GM12878 (cell line): Measurements from ENCODE around the gene TMEM217. TPM values are rescaled to one million over a fixed set of nuclear protein-coding genes. Genes with fewer than 3 reads are reported as not detected.

Experiments used
- ATAC-seq: fragments of 200-7000 bp; cut with Tn5 transposase; 3 replicates; pipeline ENCODE4 v1.9.1; 2020; ENCODE audit warnings: mild to moderate bottlenecking, moderate library complexity
- BruUV-seq: library from RNA; stranded (reverse); fragments of 400-500 nt; replicated peaks from 2 replicates; lab custom pipeline; 2021; lab: Mats Ljungman, UMichigan
- CTCF ChIA-PET: fragments of 300-600 bp; sonication (Branson Sonifier 250); formaldehyde crosslinking; extraction: SDS; loops from one replicate; lab custom pipeline; 2021; ENCODE audit warnings: inconsistent platforms; lab: Yijun Ruan, JAX
- POLR2A ChIA-PET: fragments of 350-600 bp; formaldehyde crosslinking; extraction: SDS; loops from one replicate; lab custom pipeline; 2021; ENCODE audit warnings: inconsistent platforms; lab: Charles Lee
- RAD21 ChIA-PET: fragments of 300-600 bp; sonication (Branson Sonifier 250); formaldehyde crosslinking; loops from one replicate; lab custom pipeline; 2023; ENCODE audit warnings: antibody characterized with exemption; ENCODE audit not compliant: unreplicated experiment; lab: Charles Lee
- SMC1A ChIA-PET: fragments of 300-600 bp; sonication (Branson Sonifier 250); formaldehyde crosslinking; loops from one replicate; lab custom pipeline; 2023; ENCODE audit not compliant: unreplicated experiment, uncharacterized antibody; lab: Charles Lee
- DNase-seq: peaks from one replicate; pipeline ENCODE4 v3.0.0-alpha.2; 2011; ENCODE audit warnings: low read depth, low spot score
- FAIRE-seq: peaks from 3 replicates; lab custom pipeline; 2011; peaks lifted over from hg19 to GRCh38; lab: Jason Lieb, UNC
- H2AFZ ChIP-seq: 2 replicates; pipeline ENCODE4 v1.6.0; 2011; ENCODE audit warnings: low read depth, low read length, control low read depth; ENCODE audit not compliant: control insufficient read depth
- H3K27ac ChIP-seq: 2 replicates; pipeline ENCODE4 v1.5.1; 2011; ENCODE audit warnings: control low read depth; ENCODE audit not compliant: control insufficient read depth, insufficient read depth
- H3K27me3 ChIP-seq, 2 experiments: replicated peaks in 1 of 2; 2 replicates each; pipeline versions ENCODE4 v1.6.0 to v1.6.1; 2011; ENCODE audit warnings: low read length in 1 of 2; ENCODE audit not compliant: control insufficient read depth in 2 of 2, insufficient read depth in 2 of 2
- H3K36me3 ChIP-seq, 2 experiments: 2 replicates each; pipeline ENCODE4 v1.5.1; 2011; ENCODE audit warnings: low read length in 1 of 2; ENCODE audit not compliant: control insufficient read depth in 2 of 2, insufficient read depth in 2 of 2
- H3K4me1 ChIP-seq: 2 replicates; pipeline ENCODE4 v1.6.1; 2011; ENCODE audit warnings: mild to moderate bottlenecking, low read length, moderate library complexity, mixed read lengths; ENCODE audit not compliant: control insufficient read depth, insufficient read depth
- H3K4me2 ChIP-seq: 2 replicates; pipeline ENCODE4 v1.6.0; 2011; ENCODE audit warnings: control low read depth; ENCODE audit not compliant: control insufficient read depth, insufficient read depth
- H3K4me3 ChIP-seq: fragments of 200-600 bp; sonication (generic); 2 replicates; pipeline ENCODE4 v1.5.1; 2016
- H3K79me2 ChIP-seq: 2 replicates; pipeline ENCODE4 v1.6.0; 2011; ENCODE audit warnings: low read length; ENCODE audit not compliant: control insufficient read depth, insufficient read depth
- H3K9ac ChIP-seq: 2 replicates; pipeline ENCODE4 v1.8.0; 2011; ENCODE audit warnings: low read length, control low read depth, mixed read lengths; ENCODE audit not compliant: control insufficient read depth, insufficient read depth
- H3K9me3 ChIP-seq: replicated peaks from 3 replicates; pipeline ENCODE4 v1.5.1; 2011; ENCODE audit warnings: mild to moderate bottlenecking, low read length; ENCODE audit not compliant: control insufficient read depth, insufficient read depth
- H4K20me1 ChIP-seq: 2 replicates; pipeline ENCODE4 v1.6.0; 2011; ENCODE audit not compliant: control insufficient read depth, insufficient read depth
- BCL11A ChIP-seq: IDR thresholded peaks from 2 replicates; pipeline ENCODE4 v1.6.1; 2011; ENCODE audit warnings: low read depth, low read length
- CEBPB ChIP-seq, 2 experiments: fragments of 150-350 bp in 1 of 2; IDR thresholded peaks; 2 replicates each; pipeline ENCODE4 v1.6.1; 2012 to 2014; ENCODE audit warnings: low read depth in 2 of 2, low read length in 2 of 2, borderline replicate concordance in 1 of 2, inconsistent platforms in 1 of 2
- DPF2 ChIP-seq: fragments of 450-650 bp; IDR thresholded peaks from 2 replicates; pipeline ENCODE4 v1.6.1; 2017; ENCODE audit warnings: mild to moderate bottlenecking
- E4F1 ChIP-seq: fragments of 450-650 bp; IDR thresholded peaks from 2 replicates; pipeline ENCODE4 v1.6.1; 2018; ENCODE audit warnings: borderline replicate concordance, mild to moderate bottlenecking; ENCODE audit not compliant: partially characterized antibody
- EED ChIP-seq: sonication (generic); IDR thresholded peaks from 2 replicates; pipeline ENCODE4 v1.6.1; 2016; ENCODE audit warnings: antibody characterized with exemption, low read depth
- MEF2B ChIP-seq: fragments of 450-650 bp; IDR thresholded peaks from 2 replicates; pipeline ENCODE4 v1.6.1; 2018; ENCODE audit warnings: mild to moderate bottlenecking, moderate library complexity; ENCODE audit not compliant: partially characterized antibody, poor library complexity, severe bottlenecking
- NKRF ChIP-seq: fragments of 450-650 bp; conservative IDR thresholded peaks from 2 replicates; pipeline ENCODE4 v1.6.1; 2017; ENCODE audit warnings: mild to moderate bottlenecking, moderate library complexity
- NR2C2 ChIP-seq: IDR thresholded peaks from 2 replicates; pipeline ENCODE4 v1.6.1; 2011; ENCODE audit warnings: borderline replicate concordance, low read depth; ENCODE audit not compliant: control insufficient read depth, insufficient read length
- NR2F1 ChIP-seq: fragments of 450-650 bp; conservative IDR thresholded peaks from 2 replicates; pipeline ENCODE4 v1.6.1; 2017; ENCODE audit warnings: mild to moderate bottlenecking
- RELA ChIP-seq: fragments of 450-650 bp; IDR thresholded peaks from 2 replicates; pipeline ENCODE4 v1.8.0; 2014; ENCODE audit warnings: borderline replicate concordance; ENCODE audit not compliant: partially characterized antibody
- RUNX3 ChIP-seq: IDR thresholded peaks from 2 replicates; pipeline ENCODE4 v1.6.1; 2012; ENCODE audit warnings: low read length, inconsistent platforms
- SIN3A ChIP-seq: IDR thresholded peaks from 2 replicates; pipeline ENCODE4 v1.6.1; 2012; ENCODE audit warnings: low read depth, low read length, improper control_type of control experiment
- STAT1 ChIP-seq: fragments of 450-650 bp; conservative IDR thresholded peaks from 2 replicates; pipeline ENCODE4 v1.6.1; 2014; ENCODE audit warnings: antibody characterized with exemption, mild to moderate bottlenecking
- ZNF217 ChIP-seq: fragments of 450-650 bp; IDR thresholded peaks from 2 replicates; pipeline ENCODE4 v1.6.1; 2017; ENCODE audit warnings: antibody characterized with exemption, mild to moderate bottlenecking
- WGBS: methylation state at CpG from one replicate; pipeline ENCODE4 v1.1.6; 2016; ENCODE audit warnings: low lambda C conversion rate; ENCODE audit not compliant: insufficient replicate concordance, insufficient coverage; ENCODE audit errors: missing lambda C conversion rate; 5-methylcytosine and 5-hydroxymethylcytosine counted together
- in situ Hi-C: fragments of 300-500 bp; cut with MboI; formaldehyde crosslinking; loops from 9 replicates; pipeline ENCODE4 v1.14.3; 2018; ENCODE audit warnings: mixed read lengths
- intact Hi-C: fragments of 100-400 bp; cut with micrococcal nuclease; formaldehyde crosslinking; loops from one replicate; pipeline ENCODE4 v1.14.2; 2022; ENCODE audit not compliant: unreplicated experiment
- polyA plus RNA-seq, 11 experiments: library from polyadenylated mRNA; depleted of rRNA in 4 of 11; unstranded in 6 of 11; stranded (reverse) in 5 of 11; fragments of >200 nt; fragmentation: Nextera tagmentation in 4 of 11; fragmentation: Illumina TruSeq in 1 of 11; extraction: Ambion mirVana in 4 of 11; extraction: Trizol in 1 of 11; gene quantifications; 1 replicate in 1 of 11; 2 replicates in 10 of 11; pipeline versions ENCODE4 v1.2.1 to v1.2.3, GENCODE V29; 2011 to 2016; ENCODE audit warnings: inconsistent platforms in 2 of 11, missing spikeins in 2 of 11, low read depth in 1 of 11
- total RNA-seq, 4 experiments: library from RNA; depleted of rRNA in 3 of 4; stranded (reverse); fragments of >200 nt in 3 of 4; fragmentation: Illumina TruSeq in 1 of 4; extraction: Trizol in 1 of 4; gene quantifications; 2 replicates each; pipeline versions ENCODE4 v1.2.1 to v1.2.3, GENCODE V29; 2013 to 2021

Gene TMEM217
- total and polyA plus RNA-seq, 10 of the 15 experiments (the other 5 are each of a cell fraction or from before 2014, with no cell fraction given): 1.3 to 4.5 (median 2.3) TPM

GRCh38 chr6:37170273-37171200 lies 87.4 kb downstream of the TMEM217 start:
- H3K27me3 ChIP-seq: no peaks in the 10 kb centered on the region
- peak overlapping the region; percentile 83 for H3K4me3 ChIP-seq
- no peaks in the 10 kb centered on the region for H3K9me3 ChIP-seq
- peak; percentile 59 for ATAC-seq
- no peaks in the 10 kb centered on the region; the same call in 1 of the 2 replicates for H4K20me1 ChIP-seq
- SMC1A ChIA-PET: interaction anchor here (0.8 to 12.2 kb wide), 31 partner anchors 9 to 405 kb away, joined by 3 to 266 read pairs (median 6); partner anchors contain the start of genes TBC1D22B and TMEM217
- peaks cover 12% of the 10 kb centered on the region for H3K79me2 ChIP-seq
- H3K27ac ChIP-seq: peak overlapping the region; percentile 61
- CTCF ChIA-PET: interaction anchor here (0.7 to 6.0 kb wide), 40 partner anchors 12 to 404 kb away, joined by 3 to 260 read pairs (median 6); partner anchors contain the start of genes FGD2 and MTCH1
- peak overlapping the region; percentile 96 for H3K4me2 ChIP-seq
- in situ Hi-C loops (loop anchor here (5.0 to 10.0 kb wide), 3 partner anchors 118 to 406 kb away; no protein-coding TSS in a partner anchor), intact Hi-C loops (loop anchor here (5.0 to 10.0 kb wide), 3 partner anchors 58 to 406 kb away; partner anchors contain the start of gene C6orf89)
- POLR2A ChIA-PET: interaction anchor here (0.6 to 4.1 kb wide), 13 partner anchors 9 to 405 kb away, joined by 3 to 43 read pairs (median 3); partner anchors contain the start of genes C6orf89 and MTCH1
- no TSS peak for BruUV-seq
- RAD21 ChIA-PET: interaction anchor here (0.5 to 8.3 kb wide), 36 partner anchors 12 to 562 kb away, joined by 3 to 255 read pairs (median 5); partner anchors contain the start of genes C6orf89, MTCH1, PI16 and TBC1D22B
- FAIRE-seq: no peak
- peak overlapping the region; percentile 76 for H3K9ac ChIP-seq
- no peak for DNase-seq
- peaks cover 7 to 8% of the 10 kb centered on the region in 2 experiments for H3K36me3 ChIP-seq
- WGBS: under 1% methylated on average over 88 of the region's 92 CpGs
- peak overlapping the region; percentile 63 for H2AFZ ChIP-seq
- H3K4me1 ChIP-seq: peaks cover 23% of the 10 kb centered on the region
- TF ChIP-seq RUNX3 (peak; percentile 49; the same call in 1 of the 2 replicates), BCL11A (no peak), NKRF (peak; percentile 91), E4F1 (no peak), RELA (no peak), STAT1 (no peak), ZNF217 (0 out of 2 replicates have a peak, but pooled peaks have one; percentile 41), EED (peak; percentile 68), DPF2 (peak; percentile 83), NR2F1 (peak; percentile 63), NR2C2 (no peak), CEBPB (IDR thresholded peaks at IDR 0.05; ENCODE audit: borderline replicate concordance in 1 of 2, low read depth in 2 of 2, low read length in 2 of 2) (no peak), SIN3A (no peak; the same call in 1 of the 2 replicates), MEF2B (peak; percentile 19)
